GM21390 (cell line): ENCODE measurements around the gene FBXO5.
"Not testable (repeated sequence)": the region's sequence is repeated elsewhere in the genome, so short reads cannot be mapped to it uniquely, and the experiment has no call there.

ENCODE experiments used
- ATAC-seq: cut with Tn5 transposase; IDR thresholded peaks from one replicate; pipeline ENCODE4 v1.9.1; 2021; ENCODE audit not compliant: unreplicated experiment

The FBXO5 gene, protein sequence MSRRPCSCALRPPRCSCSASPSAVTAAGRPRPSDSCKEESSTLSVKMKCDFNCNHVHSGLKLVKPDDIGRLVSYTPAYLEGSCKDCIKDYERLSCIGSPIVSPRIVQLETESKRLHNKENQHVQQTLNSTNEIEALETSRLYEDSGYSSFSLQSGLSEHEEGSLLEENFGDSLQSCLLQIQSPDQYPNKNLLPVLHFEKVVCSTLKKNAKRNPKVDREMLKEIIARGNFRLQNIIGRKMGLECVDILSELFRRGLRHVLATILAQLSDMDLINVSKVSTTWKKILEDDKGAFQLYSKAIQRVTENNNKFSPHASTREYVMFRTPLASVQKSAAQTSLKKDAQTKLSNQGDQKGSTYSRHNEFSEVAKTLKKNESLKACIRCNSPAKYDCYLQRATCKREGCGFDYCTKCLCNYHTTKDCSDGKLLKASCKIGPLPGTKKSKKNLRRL

DNA sequence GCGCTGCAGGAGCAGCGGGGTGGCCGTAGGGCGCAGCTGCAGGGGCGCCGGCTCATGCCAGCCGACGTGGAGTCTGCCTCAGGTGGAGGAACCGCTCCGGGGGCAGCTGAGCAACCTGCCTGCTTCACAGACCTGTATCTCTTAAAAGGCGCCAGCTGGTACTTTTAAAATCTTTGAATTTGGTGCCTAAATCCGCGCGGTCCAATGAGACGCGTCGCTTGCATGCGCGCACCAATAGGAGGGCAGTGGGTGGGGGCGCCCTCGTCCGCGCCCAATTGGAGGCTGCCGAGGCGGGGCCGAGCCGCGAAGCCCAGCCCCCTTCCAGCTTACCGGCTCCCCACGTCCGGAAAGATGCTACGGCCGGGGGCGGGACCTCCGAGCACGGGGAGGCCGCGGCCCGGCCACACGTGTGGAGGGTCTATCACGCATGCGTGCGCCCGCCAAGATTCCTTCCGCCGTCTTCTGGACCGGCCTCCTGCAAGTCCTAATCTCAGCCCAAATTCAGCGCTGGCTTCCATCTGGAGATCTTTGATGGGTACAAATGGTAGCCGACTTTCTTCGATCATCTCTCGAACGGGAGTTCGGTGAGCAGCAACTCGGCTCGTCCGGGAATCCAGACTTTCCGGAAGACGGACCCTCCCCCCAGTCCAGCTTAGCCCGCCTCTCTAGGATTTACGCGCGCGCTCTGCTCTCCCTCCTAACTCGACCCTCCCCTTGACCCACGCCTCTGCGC, at the start of gene FBXO5:
Gene FBXO5, minus strand, starts transcription at position 138 of the 733 bp plus-strand sequence. Its CDS starts 82 bp downstream, at position 56.
- ATAC-seq: peak; percentile 80

- ATAC-seq: no peak
These were observed 49.5 kb upstream of the FBXO5 start for GRCh38 chr6:153032255-153032882.

DNA sequence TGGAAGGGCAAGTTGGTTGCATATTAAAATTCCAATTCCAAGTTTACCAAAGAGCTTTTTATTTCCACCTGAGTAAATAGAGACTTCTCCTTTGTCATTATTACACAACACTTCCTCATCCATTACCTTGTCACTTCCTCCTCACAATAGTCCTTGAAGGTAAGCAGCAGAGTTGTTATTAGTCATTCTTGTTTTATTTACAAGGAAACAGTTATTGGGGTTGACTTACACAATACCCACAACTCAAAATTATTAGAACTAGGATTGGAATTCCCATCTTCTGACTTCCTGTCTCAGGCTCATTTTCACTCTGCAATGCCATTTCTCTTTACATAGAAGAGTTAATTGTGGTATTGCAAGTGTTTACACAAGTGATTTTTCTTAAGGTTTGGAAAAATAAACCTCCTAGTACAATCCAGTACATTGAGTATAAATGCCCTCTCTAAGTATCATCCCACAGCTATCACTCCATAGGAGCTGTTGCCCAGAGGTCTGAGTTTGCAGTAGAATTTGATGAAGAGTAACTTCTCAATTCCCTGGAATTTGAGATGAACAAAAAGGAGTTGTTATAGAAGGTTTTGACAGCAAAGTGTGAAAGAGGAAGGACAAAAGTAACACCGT, 48.6 kb upstream of the FBXO5 start:
- no peak for ATAC-seq

DNA sequence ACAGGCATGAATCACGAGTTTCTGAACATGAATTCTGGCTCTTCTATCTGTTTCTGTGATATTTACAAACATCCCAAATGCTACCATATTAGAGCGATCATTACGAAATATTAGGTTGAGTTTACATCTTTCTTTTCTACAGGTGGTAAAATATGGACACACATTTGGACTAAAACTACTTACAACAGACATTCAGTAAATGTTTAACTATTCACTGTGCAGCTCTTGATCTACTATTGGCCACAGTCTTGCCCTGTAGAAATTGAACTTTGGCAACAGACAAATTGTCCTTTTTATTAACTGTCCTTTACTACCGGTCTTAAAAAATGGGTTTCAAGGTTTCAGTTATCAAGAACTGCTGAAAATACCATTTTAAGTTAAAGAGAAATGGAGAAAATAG, 46.1 kb upstream of the FBXO5 start:
- no peak for ATAC-seq

- ATAC-seq: no peak
These were observed 45.4 kb upstream of the FBXO5 start for GRCh38 chr6:153028286-153028685.

GRCh38 chr6:153027480-153027879, 44.6 kb upstream of the FBXO5 start:
- no peak for ATAC-seq

DNA sequence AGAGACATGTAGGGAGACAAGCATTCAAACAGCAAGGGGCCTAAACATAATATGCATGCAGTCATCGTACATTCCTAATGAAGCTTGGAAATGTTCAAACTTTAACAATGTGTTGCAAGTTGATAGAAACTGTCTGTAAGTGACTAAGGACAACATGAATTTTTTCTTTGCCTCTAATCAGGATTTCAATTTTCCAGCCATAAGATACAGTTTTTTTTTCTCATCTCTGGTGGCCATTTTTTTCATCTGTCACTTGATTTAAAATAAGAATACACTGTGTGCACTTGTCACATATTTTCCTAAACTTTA, 41.8 kb upstream of the FBXO5 start:
- ATAC-seq: no peak

DNA sequence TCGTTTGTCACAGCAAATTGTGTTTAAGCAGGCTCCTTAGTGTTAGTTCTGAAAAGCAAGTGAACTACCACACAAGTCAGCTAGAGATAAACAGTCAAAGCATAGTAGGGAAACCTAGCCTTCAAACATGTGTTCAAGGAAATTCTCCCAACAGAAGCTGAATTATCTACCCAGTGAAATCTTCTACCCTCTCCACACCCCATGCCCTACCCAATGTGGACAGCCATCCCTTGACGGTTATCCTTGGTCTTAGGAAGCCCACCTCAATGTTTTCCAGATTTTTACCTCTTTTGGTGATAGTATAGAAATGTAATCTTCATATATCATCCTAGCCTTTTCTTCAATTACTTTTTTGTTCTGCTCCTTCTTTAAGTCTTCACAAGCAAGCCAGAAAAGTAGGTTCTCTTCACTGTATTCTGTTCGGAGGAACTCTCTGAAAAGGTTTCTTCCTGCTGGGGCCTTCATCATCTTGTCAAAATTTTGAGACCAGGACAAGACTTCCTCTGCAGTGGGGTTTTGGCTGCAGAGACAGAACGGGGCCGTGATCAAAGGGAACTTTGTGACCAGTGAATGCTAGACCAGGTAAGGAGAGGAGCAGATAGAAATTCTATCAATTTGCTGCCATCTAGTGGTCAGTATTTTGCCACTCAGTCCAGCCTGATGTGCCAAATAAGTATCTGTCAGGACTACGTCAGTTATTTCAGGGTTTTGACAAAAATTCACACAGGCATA, 41.3 kb upstream of the FBXO5 start:
- peak; percentile 100 for ATAC-seq

GRCh38 chr6:153018355-153018754, 35.5 kb upstream of the FBXO5 start:
- no peak for ATAC-seq

- ATAC-seq: no peak
These were observed 34.0 kb upstream of the FBXO5 start for GRCh38 chr6:153016846-153017245.

DNA sequence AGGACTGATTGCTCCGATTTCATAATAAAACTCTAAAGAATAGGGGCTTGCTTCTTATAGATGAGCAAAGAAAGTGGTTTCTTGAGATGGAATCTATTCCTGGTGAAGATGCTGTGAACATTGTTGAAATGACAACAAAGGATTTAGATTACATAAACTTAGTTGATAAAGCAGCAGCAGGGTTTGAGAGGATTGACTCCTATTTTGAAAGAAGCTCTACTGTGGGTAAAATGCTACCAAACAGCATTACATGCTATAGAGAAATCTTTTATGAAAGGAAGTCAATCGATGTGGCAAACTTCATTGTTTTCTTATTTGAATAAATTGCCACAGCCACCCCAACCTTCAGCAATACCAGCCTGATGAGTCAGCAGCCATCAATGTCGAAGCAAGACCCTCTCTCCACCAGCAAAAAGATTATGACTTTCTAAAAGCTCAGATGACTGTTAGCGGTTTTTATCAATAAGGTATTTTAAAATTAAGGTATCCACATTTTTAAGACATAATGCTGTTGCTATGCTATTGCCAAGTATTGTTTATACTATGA, 32.3 kb upstream of the FBXO5 start:
- no peak for ATAC-seq

DNA sequence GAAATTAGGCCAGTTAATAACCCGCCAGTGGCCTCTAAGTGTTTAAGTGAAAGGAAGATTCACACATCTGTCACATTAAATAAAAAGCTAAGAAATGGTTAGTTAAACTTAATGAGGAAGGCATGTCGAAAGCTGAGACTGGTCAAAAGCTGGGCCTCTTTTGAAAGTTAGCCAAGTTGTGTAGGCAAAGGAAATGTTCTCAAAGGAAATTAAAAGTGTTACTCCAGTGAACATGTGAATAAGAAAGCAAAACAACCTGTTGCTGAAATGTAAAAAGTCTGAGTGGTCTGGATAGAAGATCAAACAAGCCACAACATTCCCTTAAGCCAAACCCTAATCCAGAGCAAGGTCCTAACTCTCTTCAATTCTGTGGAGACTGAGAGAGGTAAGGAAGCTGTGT, 30.6 kb upstream of the FBXO5 start:
- ATAC-seq: no peak

DNA sequence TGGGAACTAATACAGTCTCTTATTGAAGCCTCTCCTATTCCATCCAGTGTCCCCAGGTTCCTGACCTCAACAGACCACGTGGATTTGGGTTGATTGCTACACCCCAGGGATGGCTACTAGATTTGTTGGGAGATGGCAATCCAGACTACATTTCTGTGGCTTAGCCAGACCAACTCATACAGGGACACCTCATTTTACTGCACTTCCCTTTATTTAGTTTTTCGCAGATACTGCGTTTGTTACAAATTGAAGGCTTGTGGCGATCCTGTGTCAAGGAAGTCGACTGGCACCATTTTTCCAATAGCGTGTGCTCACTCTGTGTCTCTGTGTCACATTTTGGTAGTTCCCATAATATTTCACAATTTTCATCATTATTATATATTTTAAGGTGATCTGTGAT, 30.0 kb upstream of the FBXO5 start:
- ATAC-seq: no peak

GRCh38 chr6:153003366-153003690, 20.5 kb upstream of the FBXO5 start:
- ATAC-seq: peak; percentile 6

- peak; percentile 91 for ATAC-seq
These were observed 19.9 kb upstream of the FBXO5 start, which contains the start of gene MTRF1L for GRCh38 chr6:153002613-153003365. Gene MTRF1L (minus strand): TSS chr6:153002709. CDS start chr6:153002685, 24 bp downstream.

DNA sequence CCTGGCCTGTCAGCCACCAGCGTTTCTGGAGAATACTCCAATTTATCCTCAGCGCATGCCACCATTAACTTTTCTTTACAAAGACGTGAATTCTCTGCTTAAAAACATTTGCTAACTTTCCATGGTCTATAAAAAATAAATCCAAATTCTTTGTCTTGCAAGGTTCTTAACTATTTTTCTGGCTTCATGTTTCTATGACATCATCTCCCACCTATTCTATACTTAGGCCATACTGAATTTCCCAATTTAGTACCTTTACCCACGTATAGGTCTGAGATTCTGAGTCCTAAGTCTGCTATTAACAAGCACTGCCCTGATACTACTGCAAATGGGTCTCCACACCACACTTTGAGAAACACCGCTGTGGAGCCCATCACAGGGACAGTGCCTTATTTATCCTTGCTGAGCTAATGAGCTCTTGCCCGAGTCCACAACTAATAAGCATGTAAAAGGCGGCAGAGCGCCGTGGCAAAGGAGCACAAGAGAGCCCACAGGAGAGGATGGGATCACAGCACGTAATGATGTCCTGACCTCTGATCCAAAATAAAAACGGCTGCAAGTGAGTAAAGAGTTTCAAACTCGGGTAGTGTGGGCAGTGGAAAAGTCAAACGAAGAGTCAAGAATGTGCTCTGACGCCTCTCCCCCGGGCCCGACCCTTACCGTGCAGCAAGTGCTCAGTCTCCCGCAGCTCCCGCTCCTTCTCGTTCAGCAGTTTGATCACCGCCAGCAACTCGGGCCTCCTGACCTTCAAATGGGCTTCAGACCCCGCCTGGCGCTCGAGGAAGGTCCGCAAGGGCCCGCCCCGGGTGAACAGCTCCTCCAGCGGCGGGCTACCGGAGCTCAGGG, 19.1 kb upstream of the FBXO5 start:
- peak; percentile 22 for ATAC-seq

DNA sequence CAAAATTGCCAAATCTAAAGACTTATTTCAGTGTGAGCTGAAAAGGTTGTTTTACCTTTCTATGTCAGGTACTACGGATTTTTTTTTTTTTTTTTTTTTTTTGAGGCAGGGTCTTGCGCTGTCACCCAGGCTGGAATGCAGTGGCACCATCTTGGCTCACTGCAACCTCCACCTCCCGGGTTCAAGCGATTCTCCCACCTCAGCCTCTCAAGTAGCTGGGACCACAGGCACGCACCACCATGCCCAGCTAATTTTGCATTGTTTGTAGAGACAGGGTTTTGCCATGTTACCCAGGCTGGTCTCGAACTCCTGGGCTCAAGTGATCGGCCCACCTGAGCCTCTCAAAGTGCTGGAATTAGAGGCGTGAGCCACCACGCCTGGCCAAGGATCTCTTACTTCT, 17.9 kb upstream of the FBXO5 start:
- not testable (repeated sequence) for ATAC-seq

DNA sequence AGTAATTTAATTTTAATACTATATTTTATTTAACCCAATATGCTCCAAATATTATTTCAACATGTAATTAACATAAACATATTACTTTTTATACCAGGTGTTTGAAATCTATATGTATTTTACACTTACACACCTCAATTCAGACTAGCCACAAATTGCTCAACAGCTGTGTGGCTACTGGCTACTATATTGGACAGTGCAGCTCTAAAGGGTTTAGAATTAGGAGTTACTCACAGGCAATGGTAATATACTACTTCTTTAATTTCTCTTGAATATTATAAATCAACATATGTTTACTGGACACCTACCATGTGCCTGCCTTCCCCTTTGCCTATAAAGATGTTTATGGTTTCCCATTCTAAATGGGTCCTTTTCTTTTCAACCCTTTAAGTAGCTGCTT, 17.4 kb upstream of the FBXO5 start:
- ATAC-seq: no peak

DNA sequence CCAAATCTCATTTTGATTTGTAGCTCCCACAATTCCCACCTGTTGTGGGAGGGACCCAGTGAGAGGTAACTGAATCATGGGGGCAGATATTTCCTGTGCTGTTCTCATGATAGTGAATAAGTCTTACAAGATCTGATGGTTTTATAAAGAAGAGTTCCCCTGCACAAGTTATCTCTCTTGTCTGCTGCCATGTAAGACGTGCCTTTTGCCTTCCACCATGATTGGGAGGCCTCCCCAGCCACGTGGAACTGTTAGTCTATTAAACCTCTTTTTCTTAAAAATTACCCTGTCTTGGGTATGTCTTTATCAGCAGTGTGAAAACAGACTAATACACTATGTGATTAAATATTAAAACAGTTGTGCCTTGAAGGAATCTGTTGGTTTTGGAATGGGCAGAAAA, 16.7 kb upstream of the FBXO5 start:
- not testable (repeated sequence) for ATAC-seq
